SK-N-SH (cell line): ENCODE measurements around the gene KRTAP20-2.

Source experiments
- CHD2 ChIP-seq: fragments of 150-350 bp; IDR thresholded peaks from 2 replicates; pipeline ENCODE4 v1.6.1; 2018; ENCODE audit warnings: low read length; ENCODE audit not compliant: partially characterized antibody
- POLR2AphosphoS5 ChIP-seq: IDR thresholded peaks from 2 replicates; pipeline ENCODE4 v1.6.1; 2012; ENCODE audit warnings: low read depth, low read length
- TF ChIP-seq, protein P1 (sequence below): fragments of 200-600 bp; sonication (generic); IDR thresholded peaks from 2 replicates; pipeline ENCODE4 v1.6.1; 2017; ENCODE audit warnings: antibody characterized with exemption, mild to moderate bottlenecking, moderate library complexity

GRCh38 chr21:30592140-30592539 lies 42.9 kb upstream of the KRTAP20-2 start, which contains the start of gene KRTAP6-3:
- TF ChIP-seq, protein P1, sequence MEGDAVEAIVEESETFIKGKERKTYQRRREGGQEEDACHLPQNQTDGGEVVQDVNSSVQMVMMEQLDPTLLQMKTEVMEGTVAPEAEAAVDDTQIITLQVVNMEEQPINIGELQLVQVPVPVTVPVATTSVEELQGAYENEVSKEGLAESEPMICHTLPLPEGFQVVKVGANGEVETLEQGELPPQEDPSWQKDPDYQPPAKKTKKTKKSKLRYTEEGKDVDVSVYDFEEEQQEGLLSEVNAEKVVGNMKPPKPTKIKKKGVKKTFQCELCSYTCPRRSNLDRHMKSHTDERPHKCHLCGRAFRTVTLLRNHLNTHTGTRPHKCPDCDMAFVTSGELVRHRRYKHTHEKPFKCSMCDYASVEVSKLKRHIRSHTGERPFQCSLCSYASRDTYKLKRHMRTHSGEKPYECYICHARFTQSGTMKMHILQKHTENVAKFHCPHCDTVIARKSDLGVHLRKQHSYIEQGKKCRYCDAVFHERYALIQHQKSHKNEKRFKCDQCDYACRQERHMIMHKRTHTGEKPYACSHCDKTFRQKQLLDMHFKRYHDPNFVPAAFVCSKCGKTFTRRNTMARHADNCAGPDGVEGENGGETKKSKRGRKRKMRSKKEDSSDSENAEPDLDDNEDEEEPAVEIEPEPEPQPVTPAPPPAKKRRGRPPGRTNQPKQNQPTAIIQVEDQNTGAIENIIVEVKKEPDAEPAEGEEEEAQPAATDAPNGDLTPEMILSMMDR, result no peak
- no peak for TF ChIP-seq CHD2
- no peak for TF ChIP-seq POLR2AphosphoS5
